Spinal cord (tissue), 10 donors: Measurements from ENCODE around the gene PKNOX2. TPM values are rescaled to one million over a fixed set of nuclear protein-coding genes. Genes with fewer than 3 reads are reported as not detected.

Experiments
- DNase-seq, 6 donors: peaks; one replicate each; pipeline versions ENCODE4 v3.0.0 to v3.0.0-alpha.2; 2013 to 2015; ENCODE audit warnings: low spot score in 6 of 6, low read depth in 4 of 6
- H3K27ac ChIP-seq: one replicate; pipeline ENCODE4 v1.5.1; 2013; ENCODE audit warnings: low read depth, low read length, control low read depth
- H3K27me3 ChIP-seq: one replicate; pipeline ENCODE4 v1.6.1; 2013; ENCODE audit warnings: low read length; ENCODE audit not compliant: control insufficient read depth, insufficient read depth
- H3K36me3 ChIP-seq: one replicate; pipeline ENCODE4 v1.6.1; 2013; ENCODE audit warnings: low read length; ENCODE audit not compliant: control insufficient read depth, insufficient read depth
- H3K4me1 ChIP-seq: one replicate; pipeline ENCODE4 v1.6.1; 2013; ENCODE audit warnings: low read length; ENCODE audit not compliant: control insufficient read depth, insufficient read depth
- H3K4me3 ChIP-seq: one replicate; pipeline ENCODE4 v1.5.1; 2013; ENCODE audit warnings: low read depth, low read length, control low read depth
- H3K9me3 ChIP-seq: one replicate; pipeline ENCODE4 v1.6.1; 2013; ENCODE audit warnings: low read length; ENCODE audit not compliant: control insufficient read depth, insufficient read depth
- WGBS: methylation state at CpG from one replicate; pipeline ENCODE4 v1.1.5; 2013; ENCODE audit warnings: missing lambda C conversion rate; ENCODE audit not compliant: insufficient coverage; 5-methylcytosine and 5-hydroxymethylcytosine counted together
- polyA plus RNA-seq, 2 donors: library from polyadenylated mRNA; unstranded; fragments of 120-200 nt; gene quantifications; one replicate each; pipeline ENCODE4 v1.2.1, GENCODE V29; 2013; ENCODE audit not compliant: insufficient read length in 2 of 2
- total RNA-seq, 2 donors: library from RNA; depleted of rRNA in 1 of 2; stranded (reverse); fragments of 120-200 nt in 1 of 2; fragments of >200 nt in 1 of 2; gene quantifications; one replicate each; pipeline versions ENCODE4 v1.2.3 to v1.2.4, GENCODE V29; 2013 to 2014
- donor health status: healthy.

Gene PKNOX2
- total and polyA plus RNA-seq, 4 donors = 10.6 to 41.2 (median 26.6) TPM

GRCh38 chr11:125170510-125171031 is 6.0 kb downstream of the PKNOX2 start:
- no peak overlapping the region for H3K4me3 ChIP-seq
- peaks cover 3% of the 10 kb centered on the region for H3K36me3 ChIP-seq
- peak overlapping the region; percentile 72 for H3K27ac ChIP-seq
- peaks cover 71% of the 10 kb centered on the region for H3K4me1 ChIP-seq
- peaks cover 4% of the 10 kb centered on the region for H3K27me3 ChIP-seq
- 32% methylated on average over 6 of the region's 12 CpGs for WGBS
- H3K9me3 ChIP-seq = no peaks in the 10 kb centered on the region
- peak in 1 of 6 donors; percentile 80 for DNase-seq

- Histone ChIP-seq H3K4me1 (peaks cover 70% of the 10 kb centered on the region), H3K36me3 (peaks cover 3% of the 10 kb centered on the region), H3K27me3 (no peaks in the 10 kb centered on the region), H3K4me3 (no peak overlapping the region), H3K27ac (no peak overlapping the region), H3K9me3 (no peaks in the 10 kb centered on the region)
- WGBS = 94% methylated on average over 2 of the region's 4 CpGs
- DNase-seq = no peak
Observed at GRCh38 chr11:125171974-125172373, 7.4 kb downstream of the PKNOX2 start.

DNA sequence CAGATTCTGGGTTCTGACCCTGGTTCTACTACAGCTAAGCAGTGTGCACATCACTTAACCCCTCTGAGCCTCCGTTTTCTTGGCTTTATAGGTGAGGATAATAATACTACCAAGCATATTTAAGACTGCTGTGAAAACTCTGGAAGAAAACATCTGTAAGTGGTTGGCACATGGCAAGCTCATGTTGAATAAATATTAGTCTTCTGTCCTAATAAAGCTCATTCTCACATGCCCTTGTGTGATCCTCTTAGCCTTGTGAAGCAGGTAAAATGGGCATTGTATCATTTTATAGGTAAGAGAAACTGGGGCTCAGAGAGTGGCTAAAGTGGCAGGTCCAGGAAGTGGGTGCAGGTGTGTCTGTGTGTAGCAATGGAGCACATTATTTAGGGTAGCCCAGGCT is 8.5 kb downstream of the PKNOX2 start:
- H3K27ac ChIP-seq = no peak overlapping the region
- no CpG with 5 or more reads among the region's 1 CpG for WGBS
- H3K36me3 ChIP-seq = peaks cover 3% of the 10 kb centered on the region
- no peak overlapping the region for H3K4me3 ChIP-seq
- peaks cover 67% of the 10 kb centered on the region for H3K4me1 ChIP-seq
- no peak for DNase-seq
- H3K9me3 ChIP-seq = no peaks in the 10 kb centered on the region
- no peaks in the 10 kb centered on the region for H3K27me3 ChIP-seq

- 82% methylated on average over 7 of the region's 8 CpGs for WGBS
- H3K27me3 ChIP-seq = no peaks in the 10 kb centered on the region
- no peaks in the 10 kb centered on the region for H3K9me3 ChIP-seq
- no peak overlapping the region for H3K27ac ChIP-seq
- H3K4me1 ChIP-seq = peaks cover 65% of the 10 kb centered on the region
- H3K4me3 ChIP-seq = no peak overlapping the region
- no peak for DNase-seq
- peaks cover 3% of the 10 kb centered on the region for H3K36me3 ChIP-seq
Observed at GRCh38 chr11:125173556-125173955, 9.0 kb downstream of the PKNOX2 start.

- WGBS = 95% methylated on average over 3 of the region's 4 CpGs
- H3K4me1 ChIP-seq = peaks cover 63% of the 10 kb centered on the region
- no peak overlapping the region for H3K27ac ChIP-seq
- H3K9me3 ChIP-seq = no peaks in the 10 kb centered on the region
- no peak for DNase-seq
- no peak overlapping the region for H3K4me3 ChIP-seq
- no peaks in the 10 kb centered on the region for H3K27me3 ChIP-seq
- peaks cover 3% of the 10 kb centered on the region for H3K36me3 ChIP-seq
Observed at GRCh38 chr11:125174057-125174456, 9.5 kb downstream of the PKNOX2 start.

GRCh38 chr11:125174686-125175085 is 10.1 kb downstream of the PKNOX2 start:
- no peak overlapping the region for H3K4me3 ChIP-seq
- H3K36me3 ChIP-seq = peaks cover 3% of the 10 kb centered on the region
- peak in 1 of 6 donors; percentile 36 for DNase-seq
- peaks cover 62% of the 10 kb centered on the region for H3K4me1 ChIP-seq
- 68% methylated on average over 4 of the region's 8 CpGs for WGBS
- H3K27me3 ChIP-seq = no peaks in the 10 kb centered on the region
- H3K27ac ChIP-seq = no peak overlapping the region
- no peaks in the 10 kb centered on the region for H3K9me3 ChIP-seq

GRCh38 chr11:125175166-125175565 is 10.6 kb downstream of the PKNOX2 start:
- H3K36me3 ChIP-seq = peaks cover 3% of the 10 kb centered on the region
- no peak for DNase-seq
- peaks cover 61% of the 10 kb centered on the region for H3K4me1 ChIP-seq
- H3K27me3 ChIP-seq = no peaks in the 10 kb centered on the region
- 88% methylated on average over 4 of the region's 4 CpGs for WGBS
- H3K4me3 ChIP-seq = no peak overlapping the region
- H3K9me3 ChIP-seq = no peaks in the 10 kb centered on the region
- no peak overlapping the region for H3K27ac ChIP-seq

DNA sequence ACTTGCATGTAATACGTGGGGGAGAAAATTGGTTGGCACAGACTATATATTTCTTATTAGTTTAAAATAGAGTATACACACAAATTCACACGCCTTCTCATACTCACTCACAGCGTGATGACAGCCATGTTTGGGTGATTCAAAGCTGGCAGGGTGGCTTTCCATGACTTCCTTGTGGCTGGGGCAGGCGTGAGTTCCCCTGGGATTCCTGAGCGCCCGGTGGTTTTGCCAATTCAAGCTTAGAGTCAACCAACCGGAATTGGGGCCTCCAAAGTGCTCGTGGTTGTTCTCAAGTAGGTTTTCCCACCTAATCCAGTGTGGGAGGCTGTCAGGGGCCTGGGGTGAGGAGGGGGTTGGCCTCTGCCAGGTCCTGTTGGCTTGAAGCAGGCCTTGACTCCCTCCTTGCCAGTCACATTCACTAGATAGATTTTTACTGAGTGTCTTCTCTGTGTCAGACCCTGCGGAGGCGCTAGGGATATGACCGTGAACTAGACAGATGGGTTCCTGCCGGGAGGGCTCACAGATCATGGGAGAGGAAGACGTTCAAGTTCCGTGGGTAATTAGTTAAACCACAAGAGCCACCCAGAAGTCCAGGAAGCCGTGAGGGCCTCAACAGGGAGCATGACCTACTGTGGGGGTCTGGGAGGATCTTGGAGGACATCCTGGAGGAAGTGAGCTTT is 11.5 kb downstream of the PKNOX2 start:
- 69% methylated on average over 10 of the region's 15 CpGs for WGBS
- Histone ChIP-seq H3K9me3 (no peaks in the 10 kb centered on the region), H3K4me3 (no peak overlapping the region), H3K27me3 (no peaks in the 10 kb centered on the region), H3K4me1 (peaks cover 55% of the 10 kb centered on the region), H3K36me3 (peaks cover 3% of the 10 kb centered on the region), H3K27ac (no peak overlapping the region)
- DNase-seq = no peak

- no peak overlapping the region for H3K27ac ChIP-seq
- WGBS = 100% methylated on average over 2 of the region's 5 CpGs
- peaks cover 3% of the 10 kb centered on the region for H3K36me3 ChIP-seq
- H3K9me3 ChIP-seq = no peaks in the 10 kb centered on the region
- H3K4me1 ChIP-seq = peaks cover 53% of the 10 kb centered on the region
- no peak overlapping the region for H3K4me3 ChIP-seq
- H3K27me3 ChIP-seq = no peaks in the 10 kb centered on the region
- no peak for DNase-seq
Observed at GRCh38 chr11:125176866-125177265, 12.3 kb downstream of the PKNOX2 start.

GRCh38 chr11:125177543-125177942 is 13.0 kb downstream of the PKNOX2 start:
- Histone ChIP-seq H3K4me1 (peaks cover 55% of the 10 kb centered on the region), H3K4me3 (no peak overlapping the region), H3K27ac (no peak overlapping the region), H3K9me3 (no peaks in the 10 kb centered on the region), H3K36me3 (peaks cover 3% of the 10 kb centered on the region), H3K27me3 (no peaks in the 10 kb centered on the region)
- DNase-seq = no peak
- 90% methylated on average over 2 of the region's 3 CpGs for WGBS
